HepG2 (cell line): ENCODE data around the gene CTDSP1. TPM values are rescaled to one million over a fixed set of nuclear protein-coding genes. Genes with fewer than 3 reads are reported as not detected.

Experiments
- DMAP1 ChIP-seq: IDR thresholded peaks from 2 replicates; pipeline ENCODE4 v1.6.1; 2016
- DNMT3B ChIP-seq: conservative IDR thresholded peaks from 2 replicates; pipeline ENCODE4 v1.6.1; 2016; ENCODE audit warnings: missing biosample characterization, control low read depth
- JUN ChIP-seq: sonication (generic); formaldehyde crosslinking; IDR thresholded peaks from 2 replicates; pipeline ENCODE4 v1.4.0; 2020; ENCODE audit warnings: mild to moderate bottlenecking, missing genetic modification reagents
- JUND ChIP-seq: sonication (generic); formaldehyde crosslinking; IDR thresholded peaks from 2 replicates; pipeline ENCODE4 v1.8.0; 2022; ENCODE audit warnings: mild to moderate bottlenecking, missing genetic modification reagents
- KLF11 ChIP-seq: IDR thresholded peaks from 2 replicates; pipeline ENCODE4 v1.6.1; 2016; ENCODE audit warnings: missing compliant biosample characterization
- MATR3 ChIP-seq: sonication (generic); formaldehyde crosslinking; IDR thresholded peaks from 2 replicates; pipeline ENCODE4 v1.4.0; 2020; ENCODE audit warnings: missing genetic modification reagents
- NFE2L1 ChIP-seq: sonication (generic); formaldehyde crosslinking; IDR thresholded peaks from 2 replicates; pipeline ENCODE4 v1.4.0; 2020; ENCODE audit warnings: missing genetic modification reagents, mild to moderate bottlenecking, borderline replicate concordance
- NKX3-1 ChIP-seq: sonication (generic); formaldehyde crosslinking; IDR thresholded peaks from 2 replicates; pipeline ENCODE4 v1.5.0; 2020; ENCODE audit warnings: missing genetic modification reagents
- PAF1 ChIP-seq: IDR thresholded peaks from 2 replicates; pipeline ENCODE4 v1.6.1; 2016; ENCODE audit warnings: missing genetic modification reagents, missing compliant biosample characterization
- POGZ ChIP-seq: sonication (generic); formaldehyde crosslinking; IDR thresholded peaks from 2 replicates; pipeline ENCODE4 v1.4.0; 2020; ENCODE audit warnings: mild to moderate bottlenecking, missing genetic modification reagents
- STAT6 ChIP-seq: sonication (generic); formaldehyde crosslinking; IDR thresholded peaks from 2 replicates; pipeline ENCODE4 v1.4.0; 2020; ENCODE audit warnings: missing genetic modification reagents, mild to moderate bottlenecking, borderline replicate concordance
- TRAFD1 ChIP-seq: sonication (generic); formaldehyde crosslinking; IDR thresholded peaks from 2 replicates; pipeline ENCODE4 v1.5.1; 2020; ENCODE audit warnings: missing genetic modification reagents, mild to moderate bottlenecking, borderline replicate concordance
- TRIM24 ChIP-seq: sonication (generic); formaldehyde crosslinking; IDR thresholded peaks from 2 replicates; pipeline ENCODE4 v1.8.0; 2022; ENCODE audit warnings: mild to moderate bottlenecking, missing genetic modification reagents
- YEATS4 ChIP-seq: sonication (generic); formaldehyde crosslinking; IDR thresholded peaks from 2 replicates; pipeline ENCODE4 v1.4.0; 2020; ENCODE audit warnings: missing genetic modification reagents, borderline replicate concordance
- ZBTB38 ChIP-seq: sonication (generic); formaldehyde crosslinking; IDR thresholded peaks from 2 replicates; pipeline ENCODE4 v1.5.1; 2020; ENCODE audit warnings: mild to moderate bottlenecking, missing genetic modification reagents
- ZFP36 ChIP-seq: fragments of 150-350 bp; IDR thresholded peaks from 2 replicates; pipeline ENCODE4 v1.6.1; 2018; ENCODE audit warnings: borderline replicate concordance, low read length, low read depth; ENCODE audit not compliant: partially characterized antibody
- ZKSCAN5 ChIP-seq: sonication (generic); formaldehyde crosslinking; IDR thresholded peaks from 2 replicates; pipeline ENCODE4 v1.5.1; 2020; ENCODE audit warnings: mild to moderate bottlenecking, missing genetic modification reagents
- ZNF12 ChIP-seq: sonication (generic); formaldehyde crosslinking; IDR thresholded peaks from 2 replicates; pipeline ENCODE4 v1.5.0; 2020; ENCODE audit warnings: missing genetic modification reagents
- ZNF530 ChIP-seq: sonication (generic); formaldehyde crosslinking; IDR thresholded peaks from 2 replicates; pipeline ENCODE4 v1.5.0; 2020; ENCODE audit warnings: low read depth, mild to moderate bottlenecking, missing genetic modification reagents
- ZNF615 ChIP-seq: sonication (generic); formaldehyde crosslinking; IDR thresholded peaks from 2 replicates; pipeline ENCODE4 v1.5.0; 2020; ENCODE audit warnings: mild to moderate bottlenecking, missing genetic modification reagents, borderline replicate concordance
- ZNF770 ChIP-seq: sonication (generic); formaldehyde crosslinking; IDR thresholded peaks from 2 replicates; pipeline ENCODE4 v1.5.0; 2020; ENCODE audit warnings: mild to moderate bottlenecking, missing genetic modification reagents
- ZSCAN22 ChIP-seq: sonication (generic); formaldehyde crosslinking; IDR thresholded peaks from 2 replicates; pipeline ENCODE4 v1.4.0; 2020; ENCODE audit warnings: mild to moderate bottlenecking, missing genetic modification reagents
- polyA plus RNA-seq, 8 experiments: library from polyadenylated mRNA; depleted of rRNA in 3 of 8; stranded (reverse) in 7 of 8; unstranded in 1 of 8; fragments of >200 nt; fragmentation: Illumina TruSeq in 4 of 8; extraction: Trizol in 4 of 8; gene quantifications; 2 replicates each; pipeline versions ENCODE4 v1.2.1 to v1.2.3, GENCODE V29; 2011 to 2016; ENCODE audit warnings: low read depth in 4 of 8, missing spikeins in 1 of 8, mixed read lengths in 1 of 8; ENCODE audit not compliant: insufficient read depth in 1 of 8
- total RNA-seq, 5 experiments: library from RNA; depleted of rRNA; stranded (reverse); fragments of >200 nt; fragmentation: Illumina TruSeq; extraction: Trizol; gene quantifications; 2 replicates each; pipeline ENCODE4 v1.2.3, GENCODE V29; 2016; ENCODE audit warnings: low read depth in 1 of 5

The CTDSP1 gene
- total and polyA plus RNA-seq, 2 of the 13 experiments (the other 11 are each of a cell fraction or from before 2014, with no cell fraction given) = 91.0 to 268 TPM

GRCh38 chr2:218400167-218400929 lies 680 bp downstream of the CTDSP1 start (continued):
- TF ChIP-seq TRAFD1 (CRISPR knock-in tag) = no peak
- TF ChIP-seq MATR3 = no peak
- no peak for TF ChIP-seq ZBTB38
- TF ChIP-seq ZNF615 (CRISPR knock-in tag) = no peak
- no peak; the same call in 1 of the 2 replicates for TF ChIP-seq KLF11 (CRISPR knock-in tag)
- no peak for TF ChIP-seq PAF1 (CRISPR knock-in tag)
- TF ChIP-seq ZSCAN22 = no peak
- TF ChIP-seq ZKSCAN5 (CRISPR knock-in tag) = peak; percentile 15; the same call in 1 of the 2 replicates
- TF ChIP-seq POGZ = peak; percentile 54; the same call in 1 of the 2 replicates
- TF ChIP-seq ZNF530 (CRISPR knock-in tag) = no peak
- no peak for TF ChIP-seq STAT6
- no peak for TF ChIP-seq DNMT3B (CRISPR knock-in tag)
- TF ChIP-seq YEATS4 (CRISPR knock-in tag) = no peak; the same call in 1 of the 2 replicates
- TF ChIP-seq TRIM24 (CRISPR knock-in tag) = no peak
- no peak for TF ChIP-seq ZNF12 (CRISPR knock-in tag)
- TF ChIP-seq NFE2L1 (CRISPR knock-in tag) = no peak
- TF ChIP-seq ZFP36 = no peak
- TF ChIP-seq JUND (CRISPR knock-in tag) = no peak
- TF ChIP-seq ZNF770 (CRISPR knock-in tag) = no peak; the same call in none of the 2 replicates
- TF ChIP-seq NKX3-1 = 0 out of 2 replicates have a peak, but pooled peaks have one; percentile 30
- TF ChIP-seq DMAP1 (CRISPR knock-in tag) = peak; percentile 56
- TF ChIP-seq JUN (CRISPR knock-in tag) = no peak; the same call in 1 of the 2 replicates
